Kidney epithelial cell (primary cell): ENCODE data around the gene RC3H2. TPM values are rescaled to one million over a fixed set of nuclear protein-coding genes. Genes with fewer than 3 reads are reported as not detected.
"Not testable (repeated sequence)": the region's sequence is repeated elsewhere in the genome, so short reads cannot be mapped to it uniquely, and the experiment has no call there.

Experiments used
- DNase-seq: peaks from one replicate; pipeline ENCODE4 v3.0.0-alpha.2; 2010; ENCODE audit warnings: low read depth
- H3K27me3 ChIP-seq: 2 replicates; pipeline ENCODE4 v1.6.0; 2011; ENCODE audit warnings: low read length; ENCODE audit not compliant: control insufficient read depth, insufficient read depth
- H3K36me3 ChIP-seq: 2 replicates; pipeline ENCODE4 v1.5.1; 2011; ENCODE audit warnings: low read length; ENCODE audit not compliant: control insufficient read depth, insufficient read depth
- H3K4me3 ChIP-seq: 2 replicates; pipeline ENCODE4 v1.5.1; 2011; ENCODE audit warnings: low read depth, mild to moderate bottlenecking, control low read depth, low read length
- total RNA-seq: library from RNA; depleted of rRNA; stranded (reverse); fragments of >200 nt; gene quantifications from 2 replicates; pipeline ENCODE4 v1.2.3, GENCODE V29; 2015
- TF ChIP-seq, protein P1 (sequence below): IDR thresholded peaks from 2 replicates; pipeline ENCODE4 v1.5.1; 2011; ENCODE audit warnings: mild to moderate bottlenecking, moderate library complexity, low read length, control low read depth, inconsistent platforms; ENCODE audit not compliant: insufficient read depth, poor library complexity, severe bottlenecking

The RC3H2 gene
- total RNA-seq, 1 donor from 2014 or later: 64.0 TPM

DNA sequence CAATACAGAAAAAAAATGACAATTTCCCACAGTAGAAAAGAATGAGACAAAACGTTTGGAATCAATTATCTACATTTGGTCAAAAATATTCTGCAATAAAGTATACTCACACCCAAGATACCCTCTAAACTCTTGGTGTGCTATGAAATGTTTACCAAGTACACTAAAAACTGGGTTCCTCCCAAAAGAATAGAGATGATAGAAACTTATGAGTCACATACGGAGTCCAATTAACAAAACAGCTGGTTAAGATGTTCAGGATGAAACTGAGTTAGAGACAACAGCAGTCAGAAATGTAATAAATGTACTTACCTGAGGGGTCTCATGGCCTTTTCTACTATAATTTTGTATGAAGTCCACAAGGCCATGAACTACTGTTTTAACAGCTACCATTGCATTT lies 25.7 kb downstream of the RC3H2 start:
- H3K36me3 ChIP-seq: peaks cover 4% of the 10 kb centered on the region
- DNase-seq: no peak
- no peaks in the 10 kb centered on the region for H3K27me3 ChIP-seq
- no peak overlapping the region for H3K4me3 ChIP-seq
- TF ChIP-seq, protein P1, sequence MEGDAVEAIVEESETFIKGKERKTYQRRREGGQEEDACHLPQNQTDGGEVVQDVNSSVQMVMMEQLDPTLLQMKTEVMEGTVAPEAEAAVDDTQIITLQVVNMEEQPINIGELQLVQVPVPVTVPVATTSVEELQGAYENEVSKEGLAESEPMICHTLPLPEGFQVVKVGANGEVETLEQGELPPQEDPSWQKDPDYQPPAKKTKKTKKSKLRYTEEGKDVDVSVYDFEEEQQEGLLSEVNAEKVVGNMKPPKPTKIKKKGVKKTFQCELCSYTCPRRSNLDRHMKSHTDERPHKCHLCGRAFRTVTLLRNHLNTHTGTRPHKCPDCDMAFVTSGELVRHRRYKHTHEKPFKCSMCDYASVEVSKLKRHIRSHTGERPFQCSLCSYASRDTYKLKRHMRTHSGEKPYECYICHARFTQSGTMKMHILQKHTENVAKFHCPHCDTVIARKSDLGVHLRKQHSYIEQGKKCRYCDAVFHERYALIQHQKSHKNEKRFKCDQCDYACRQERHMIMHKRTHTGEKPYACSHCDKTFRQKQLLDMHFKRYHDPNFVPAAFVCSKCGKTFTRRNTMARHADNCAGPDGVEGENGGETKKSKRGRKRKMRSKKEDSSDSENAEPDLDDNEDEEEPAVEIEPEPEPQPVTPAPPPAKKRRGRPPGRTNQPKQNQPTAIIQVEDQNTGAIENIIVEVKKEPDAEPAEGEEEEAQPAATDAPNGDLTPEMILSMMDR: no peak

DNA sequence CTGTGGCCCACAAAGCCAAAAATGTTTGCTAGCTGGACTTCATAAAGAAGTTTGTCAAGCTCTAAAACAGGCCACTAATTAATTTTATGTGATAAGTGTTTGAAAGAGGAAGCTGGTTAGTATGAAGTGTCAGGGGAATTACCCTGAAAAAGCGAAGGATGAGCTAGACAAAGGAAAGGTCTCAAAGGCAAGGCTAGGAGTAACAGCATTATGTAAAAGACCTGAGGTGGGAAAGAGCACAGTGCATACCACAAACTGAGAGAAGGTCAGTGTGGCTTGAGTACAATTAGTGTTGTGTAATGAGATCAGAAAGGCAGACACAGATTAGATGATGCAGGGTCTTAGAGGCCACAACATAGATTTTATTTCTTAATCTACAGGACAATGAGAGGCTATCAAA lies 29.6 kb downstream of the RC3H2 start:
- TF ChIP-seq, protein P1: no peak
- H3K36me3 ChIP-seq: peaks cover 4% of the 10 kb centered on the region

DNA sequence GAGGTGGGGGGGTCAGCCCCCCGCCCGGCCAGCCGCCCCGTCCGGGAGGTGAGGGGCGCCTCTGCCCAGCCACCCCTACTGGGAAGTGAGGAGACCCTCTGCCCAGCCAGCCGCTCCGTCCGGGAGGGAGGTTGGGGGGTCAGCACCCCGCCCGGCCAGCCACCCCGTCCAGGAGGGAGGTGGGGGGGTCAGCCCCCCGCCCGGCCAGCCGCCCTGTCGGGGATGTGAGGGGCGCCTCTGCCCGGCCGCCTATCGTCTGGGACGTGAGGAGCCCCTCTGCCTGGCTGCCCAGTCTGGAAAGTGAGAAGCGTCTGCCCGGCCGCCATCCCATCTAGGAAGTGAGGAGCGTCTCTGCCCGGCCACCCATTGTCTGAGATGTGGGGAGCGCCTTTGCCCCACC lies 37.9 kb downstream of the RC3H2 start:
- not testable (repeated sequence) for H3K4me3 ChIP-seq, H3K36me3 ChIP-seq, H3K27me3 ChIP-seq, DNase-seq

More for the DNA sequence above, 29.6 kb downstream of the RC3H2 start:
- Histone ChIP-seq H3K4me3 (no peak overlapping the region), H3K27me3 (no peaks in the 10 kb centered on the region)
- DNase-seq: no peak

DNA sequence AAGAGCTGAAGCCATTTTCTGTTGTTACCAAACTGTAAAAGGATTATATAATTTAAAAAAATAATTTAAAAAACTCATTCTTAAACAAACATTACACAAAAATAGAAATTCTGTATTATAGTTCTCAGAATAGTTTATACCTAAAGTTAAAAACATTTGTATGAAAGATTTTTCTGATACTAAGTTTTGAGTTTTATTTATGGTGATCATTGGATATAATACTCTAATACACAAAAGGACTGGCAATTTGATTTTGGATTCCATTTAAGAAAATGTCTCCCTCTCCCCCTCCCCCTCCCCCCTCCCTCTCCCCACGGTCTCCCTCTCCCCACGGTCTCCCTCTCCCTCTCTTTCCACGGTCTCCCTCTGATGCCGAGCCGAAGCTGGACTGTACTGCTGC lies 39.1 kb downstream of the RC3H2 start:
- TF ChIP-seq, protein P1: no peak
- Histone ChIP-seq H3K27me3 (no peaks in the 10 kb centered on the region), H3K4me3 (no peak overlapping the region), H3K36me3 (no peaks in the 10 kb centered on the region)
- DNase-seq: no peak

DNA sequence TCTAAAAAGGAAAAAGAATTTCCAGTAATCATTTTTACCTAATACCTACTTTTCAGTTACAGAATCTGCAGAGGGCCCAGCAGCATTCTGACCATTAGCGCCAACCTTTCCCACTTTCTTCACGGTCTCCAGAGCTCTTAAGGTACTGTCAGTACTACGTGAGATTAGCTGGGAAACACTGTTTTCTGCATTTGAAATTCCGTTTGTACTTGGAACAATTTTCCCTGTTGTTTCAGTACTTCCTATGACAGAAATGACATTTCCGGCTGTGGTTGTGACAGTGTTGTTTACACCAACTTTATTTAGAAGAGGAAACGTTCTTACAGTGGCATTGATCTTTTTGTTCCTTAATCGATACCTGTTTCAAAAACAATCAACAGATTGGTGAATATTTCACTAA lies 39.9 kb downstream of the RC3H2 start:
- no peak overlapping the region for H3K4me3 ChIP-seq
- TF ChIP-seq, protein P1: no peak
- no peaks in the 10 kb centered on the region for H3K27me3 ChIP-seq
- DNase-seq: no peak
- no peaks in the 10 kb centered on the region for H3K36me3 ChIP-seq

DNA sequence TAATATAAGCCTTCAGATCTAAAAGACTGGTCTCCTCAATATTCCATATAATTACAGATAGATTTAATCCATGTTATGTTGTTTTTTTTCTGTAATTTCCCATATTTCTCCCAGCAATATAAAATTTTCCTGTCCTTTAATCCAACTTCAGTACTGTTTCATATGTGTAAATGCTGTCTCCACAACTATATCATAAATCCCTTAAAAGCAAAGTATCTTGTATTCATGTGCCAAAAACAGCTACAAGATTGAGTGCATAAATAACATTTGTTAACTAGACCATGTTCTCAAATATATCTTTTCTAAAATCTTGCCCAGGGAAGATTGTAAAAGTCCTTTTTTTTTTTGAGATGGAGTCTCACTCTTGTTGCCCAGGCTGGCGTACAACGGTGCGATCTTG lies 41.8 kb downstream of the RC3H2 start:
- no peaks in the 10 kb centered on the region for H3K36me3 ChIP-seq
- no peak for DNase-seq
- H3K4me3 ChIP-seq: no peak overlapping the region
- TF ChIP-seq, protein P1: no peak
- no peaks in the 10 kb centered on the region for H3K27me3 ChIP-seq
